ENCODE measurements around the gene ZNF280D. TPM values are rescaled to one million over a fixed set of nuclear protein-coding genes. Genes with fewer than 3 reads are reported as not detected.
"Not testable (repeated sequence)": the region's sequence is repeated elsewhere in the genome, so short reads cannot be mapped to it uniquely, and the experiment has no call there.

The ZNF280D gene
- polyA plus RNA-seq (2012; ENCODE audit: low read depth, missing spikeins), result 4.8 TPM

DNA sequence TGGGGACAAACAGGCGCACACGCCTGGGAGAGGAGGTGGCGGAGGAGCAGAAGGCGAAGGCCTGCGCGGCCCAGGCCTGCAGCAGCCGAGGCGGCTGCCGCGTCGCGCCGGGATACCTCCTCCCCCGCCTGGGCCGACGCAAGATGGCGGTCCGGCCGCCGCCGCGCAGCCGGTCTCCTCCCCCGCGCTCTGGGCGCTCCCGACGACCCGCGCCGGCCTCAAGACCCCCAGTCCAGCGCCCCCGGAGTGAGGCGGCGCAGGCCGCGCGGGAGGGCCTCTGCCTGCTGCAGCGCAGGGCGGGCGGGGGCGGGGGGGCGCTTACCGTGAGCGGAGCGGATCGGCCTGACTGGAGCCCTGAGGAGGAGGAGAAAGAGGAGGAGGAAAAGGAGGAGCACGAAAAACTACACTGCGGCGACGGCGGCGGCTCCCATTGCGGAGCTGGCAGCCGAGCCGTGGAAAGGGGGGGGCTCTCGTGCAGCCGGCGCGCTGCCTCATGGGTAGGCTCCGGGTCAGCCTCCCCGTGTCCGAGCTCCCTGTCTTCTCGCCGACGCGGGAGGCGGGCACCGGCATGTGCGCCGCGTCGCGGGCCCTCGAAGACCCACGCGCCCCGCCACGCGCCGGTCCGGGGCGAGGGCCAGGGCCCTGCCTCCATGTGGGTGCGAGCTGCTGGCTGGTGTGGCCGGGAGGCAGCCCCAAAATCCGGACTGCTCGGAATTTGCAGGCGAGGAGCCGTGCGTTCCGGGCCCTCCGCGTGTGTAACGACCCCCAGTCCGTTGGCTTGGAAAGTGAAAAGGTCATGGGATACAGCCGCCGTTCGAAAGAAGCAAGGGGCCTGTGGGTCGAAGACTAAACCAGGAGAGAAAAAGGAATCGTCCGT lies at the start of gene ZNF280D:
Gene ZNF280D (minus strand): TSS at position 374 of the 877 bp plus-strand sequence. CDS start 26,400 bp downstream, outside the sequence.
- DNase-seq (ENCODE audit: insufficient read length, low spot score), result peak; percentile 63
- no peak for TF ChIP-seq POU2F2 (IDR thresholded peaks at IDR 0.05; ENCODE audit: low read depth, low read length)
- TF ChIP-seq TAF1 (IDR thresholded peaks at IDR 0.05; ENCODE audit: low read depth, low read length), result peak; percentile 58
- peak; percentile 62 for TF ChIP-seq POLR2A (IDR thresholded peaks at IDR 0.05; ENCODE audit: low read depth, low read length)
- no peak for TF ChIP-seq SPI1 (IDR thresholded peaks at IDR 0.05; ENCODE audit: low read depth, low read length)
- no peak for TF ChIP-seq POLR2AphosphoS5 (IDR thresholded peaks at IDR 0.05; ENCODE audit: low read depth, low read length)
- TF ChIP-seq PAX5 (IDR thresholded peaks at IDR 0.05; ENCODE audit: insufficient read depth, low read length, severe bottlenecking), result no peak
- peak; percentile 76 for FAIRE-seq

DNA sequence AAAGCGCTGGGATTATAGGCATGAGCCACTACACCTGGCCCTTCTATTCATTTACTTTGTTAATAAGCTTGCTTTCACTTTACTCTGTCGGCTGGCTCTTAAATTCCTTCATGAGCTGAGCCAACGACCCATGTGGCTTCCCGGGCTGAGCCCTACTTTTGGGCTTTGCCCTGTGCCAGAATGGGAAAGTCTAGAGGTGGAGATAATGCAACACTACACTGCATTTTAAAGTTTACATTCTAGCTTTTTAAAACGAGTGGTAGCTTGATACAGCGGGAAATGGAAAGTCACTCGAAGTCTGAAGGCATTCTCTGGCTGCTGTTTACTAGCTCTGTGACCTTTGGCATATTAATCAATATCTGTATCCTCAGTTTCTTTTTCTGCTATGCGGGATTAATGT lies 49.0 kb upstream of the ZNF280D start:
- TF ChIP-seq POLR2AphosphoS5 (IDR thresholded peaks at IDR 0.05; ENCODE audit: low read depth, low read length) (no peak), TAF1 (IDR thresholded peaks at IDR 0.05; ENCODE audit: low read depth, low read length) (no peak)
- no peak for DNase-seq (ENCODE audit: insufficient read length, low spot score)
- FAIRE-seq, result no peak

DNA sequence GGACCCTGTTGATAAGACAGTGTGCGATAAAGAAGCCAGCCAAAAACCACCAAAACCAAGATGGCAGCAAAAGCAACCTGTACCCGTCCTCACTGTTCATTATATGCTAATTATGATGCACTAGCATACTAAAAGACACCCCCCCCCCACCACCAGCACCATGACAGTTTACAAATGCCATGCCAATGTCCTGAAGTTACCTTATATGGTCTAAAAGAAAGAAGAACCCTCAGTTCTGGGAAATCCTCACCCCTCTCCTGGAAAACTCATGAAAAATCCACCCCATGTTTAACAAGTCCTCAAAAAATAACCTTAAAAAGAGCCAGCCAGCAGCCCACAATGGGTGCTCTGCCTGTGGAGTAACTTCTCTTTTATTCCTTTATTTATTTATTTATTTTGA lies 48.4 kb upstream of the ZNF280D start:
- FAIRE-seq, result no peak
- TF ChIP-seq PAX5 (IDR thresholded peaks at IDR 0.05; ENCODE audit: insufficient read depth, low read length, severe bottlenecking) (no peak), POLR2A (IDR thresholded peaks at IDR 0.05; ENCODE audit: low read depth, low read length) (no peak), SPI1 (IDR thresholded peaks at IDR 0.05; ENCODE audit: low read depth, low read length) (no peak), TAF1 (IDR thresholded peaks at IDR 0.05; ENCODE audit: low read depth, low read length) (no peak), POU2F2 (IDR thresholded peaks at IDR 0.05; ENCODE audit: low read depth, low read length) (no peak), POLR2AphosphoS5 (IDR thresholded peaks at IDR 0.05; ENCODE audit: low read depth, low read length) (no peak)
- DNase-seq (ENCODE audit: insufficient read length, low spot score), result no peak

- not testable (repeated sequence) for FAIRE-seq; DNase-seq (ENCODE audit: insufficient read length, low spot score)
These were observed 46.9 kb upstream of the ZNF280D start for GRCh38 chr15:56780102-56780725.

GRCh38 chr15:56779449-56779848 lies 46.1 kb upstream of the ZNF280D start:
- FAIRE-seq, result not testable (repeated sequence)

DNA sequence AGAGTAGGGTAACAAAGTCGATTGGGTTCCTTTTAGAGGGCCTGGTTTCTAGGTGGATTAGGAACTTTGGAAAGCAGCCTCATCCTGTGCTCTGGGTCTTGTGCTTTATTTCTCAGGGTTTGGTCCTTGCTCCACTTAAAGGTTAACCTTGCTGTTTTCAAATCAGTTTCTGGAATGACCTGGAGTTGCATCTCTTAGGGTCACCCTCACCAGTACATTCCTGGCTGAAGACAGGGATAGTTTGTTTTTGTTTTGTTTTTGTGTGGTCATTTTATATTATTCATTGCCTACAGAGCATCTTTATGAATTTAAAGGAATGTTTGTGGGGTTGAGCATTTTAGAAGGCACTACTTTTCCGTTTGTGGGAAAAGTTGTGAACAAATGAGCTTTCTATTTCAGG lies 45.5 kb upstream of the ZNF280D start:
- DNase-seq (ENCODE audit: insufficient read length, low spot score), result no peak
- TF ChIP-seq POU2F2 (IDR thresholded peaks at IDR 0.05; ENCODE audit: low read depth, low read length), result no peak
- no peak for FAIRE-seq

More at GRCh38 chr15:56779449-56779848, 46.1 kb upstream of the ZNF280D start:
- not testable (repeated sequence) for DNase-seq (ENCODE audit: insufficient read length, low spot score)

- FAIRE-seq, result no peak
- TF ChIP-seq PAX5 (IDR thresholded peaks at IDR 0.05; ENCODE audit: insufficient read depth, low read length, severe bottlenecking), result no peak
- TF ChIP-seq POLR2A (IDR thresholded peaks at IDR 0.05; ENCODE audit: low read depth, low read length), result no peak
- no peak for TF ChIP-seq TAF1 (IDR thresholded peaks at IDR 0.05; ENCODE audit: low read depth, low read length)
- TF ChIP-seq SPI1 (IDR thresholded peaks at IDR 0.05; ENCODE audit: low read depth, low read length), result no peak
- TF ChIP-seq POLR2AphosphoS5 (IDR thresholded peaks at IDR 0.05; ENCODE audit: low read depth, low read length), result no peak
- TF ChIP-seq POU2F2 (IDR thresholded peaks at IDR 0.05; ENCODE audit: low read depth, low read length), result no peak
- no peak for DNase-seq (ENCODE audit: insufficient read length, low spot score)
These were observed 43.5 kb upstream of the ZNF280D start for GRCh38 chr15:56776839-56777238.

DNA sequence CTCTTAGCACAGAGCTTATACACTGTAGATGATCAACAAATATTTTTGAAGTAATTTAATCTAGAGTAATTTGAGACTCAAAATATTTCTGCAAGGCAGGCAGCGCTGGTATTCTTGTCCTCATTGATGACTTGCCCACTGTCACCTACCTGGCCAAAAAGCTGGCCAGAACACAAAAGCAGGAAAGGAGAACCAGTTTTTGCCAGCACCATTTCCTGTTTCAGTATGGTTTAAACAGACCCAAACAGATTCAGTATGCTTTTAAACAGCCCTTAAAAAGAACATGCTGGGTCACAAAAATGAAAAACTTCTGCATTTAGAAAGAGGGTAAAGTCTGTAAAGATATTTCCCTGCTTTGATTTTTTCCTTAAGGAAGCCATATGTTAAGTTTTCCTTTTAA lies 42.3 kb upstream of the ZNF280D start:
- TF ChIP-seq POLR2AphosphoS5 (IDR thresholded peaks at IDR 0.05; ENCODE audit: low read depth, low read length) (no peak), TAF1 (IDR thresholded peaks at IDR 0.05; ENCODE audit: low read depth, low read length) (no peak), SPI1 (IDR thresholded peaks at IDR 0.05; ENCODE audit: low read depth, low read length) (no peak), POLR2A (IDR thresholded peaks at IDR 0.05; ENCODE audit: low read depth, low read length) (no peak), PAX5 (IDR thresholded peaks at IDR 0.05; ENCODE audit: insufficient read depth, low read length, severe bottlenecking) (no peak), POU2F2 (IDR thresholded peaks at IDR 0.05; ENCODE audit: low read depth, low read length) (no peak)
- DNase-seq (ENCODE audit: insufficient read length, low spot score) (no peak), FAIRE-seq (no peak)

DNA sequence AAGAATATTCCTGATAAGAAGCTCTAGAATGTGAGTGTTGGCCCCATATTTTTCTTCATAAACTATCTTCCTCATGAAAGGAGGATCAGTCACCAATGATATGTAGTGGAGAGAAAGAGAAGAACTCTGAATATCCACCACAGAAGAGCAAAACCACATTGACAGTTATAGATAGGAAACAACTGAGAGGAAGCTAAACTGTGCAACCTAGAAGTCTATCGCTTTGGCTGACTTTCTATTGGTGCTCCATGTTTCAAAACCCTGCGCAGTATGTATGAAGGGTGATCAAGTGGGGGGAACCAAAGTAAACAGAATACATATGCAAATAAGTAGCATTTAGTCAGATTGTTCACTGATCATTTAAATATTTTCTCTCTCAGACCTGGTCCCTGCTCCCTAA lies 41.0 kb upstream of the ZNF280D start:
- TF ChIP-seq POLR2AphosphoS5 (IDR thresholded peaks at IDR 0.05; ENCODE audit: low read depth, low read length) (no peak), PAX5 (IDR thresholded peaks at IDR 0.05; ENCODE audit: insufficient read depth, low read length, severe bottlenecking) (no peak)
- no peak for FAIRE-seq
- no peak for DNase-seq (ENCODE audit: insufficient read length, low spot score)

GRCh38 chr15:56772868-56773639 lies 39.7 kb upstream of the ZNF280D start:
- no peak for DNase-seq (ENCODE audit: insufficient read length, low spot score)
- TF ChIP-seq POLR2AphosphoS5 (IDR thresholded peaks at IDR 0.05; ENCODE audit: low read depth, low read length), result no peak
- no peak for TF ChIP-seq PAX5 (IDR thresholded peaks at IDR 0.05; ENCODE audit: insufficient read depth, low read length, severe bottlenecking)
- no peak for TF ChIP-seq SPI1 (IDR thresholded peaks at IDR 0.05; ENCODE audit: low read depth, low read length)
- no peak for TF ChIP-seq TAF1 (IDR thresholded peaks at IDR 0.05; ENCODE audit: low read depth, low read length)
- no peak for TF ChIP-seq POLR2A (IDR thresholded peaks at IDR 0.05; ENCODE audit: low read depth, low read length)
- TF ChIP-seq POU2F2 (IDR thresholded peaks at IDR 0.05; ENCODE audit: low read depth, low read length), result no peak
- no peak for FAIRE-seq
